ENCODE measurements around the gene OSBPL8. TPM values are rescaled to one million over a fixed set of nuclear protein-coding genes. Genes with fewer than 3 reads are reported as not detected.
A peak's percentile ranks its signal among the peaks of the same experiment; 100 is the strongest.
"Not testable (repeated sequence)": the region's sequence is repeated elsewhere in the genome, so short reads cannot be mapped to it uniquely, and the experiment has no call there.

Gene OSBPL8
- total RNA-seq, 1 donor from 2014 or later, result 56.1 TPM

GRCh38 chr12:76332606-76333005 is 227.0 kb downstream of the OSBPL8 start:
- H3K9me3 Mint-ChIP-seq, result no peaks in the 10 kb centered on the region
- H3K4me3 Mint-ChIP-seq, result no peak overlapping the region
- no peak for DNase-seq (ENCODE audit: extremely low spot score, unreplicated experiment)
- TF ChIP-seq, protein P1, sequence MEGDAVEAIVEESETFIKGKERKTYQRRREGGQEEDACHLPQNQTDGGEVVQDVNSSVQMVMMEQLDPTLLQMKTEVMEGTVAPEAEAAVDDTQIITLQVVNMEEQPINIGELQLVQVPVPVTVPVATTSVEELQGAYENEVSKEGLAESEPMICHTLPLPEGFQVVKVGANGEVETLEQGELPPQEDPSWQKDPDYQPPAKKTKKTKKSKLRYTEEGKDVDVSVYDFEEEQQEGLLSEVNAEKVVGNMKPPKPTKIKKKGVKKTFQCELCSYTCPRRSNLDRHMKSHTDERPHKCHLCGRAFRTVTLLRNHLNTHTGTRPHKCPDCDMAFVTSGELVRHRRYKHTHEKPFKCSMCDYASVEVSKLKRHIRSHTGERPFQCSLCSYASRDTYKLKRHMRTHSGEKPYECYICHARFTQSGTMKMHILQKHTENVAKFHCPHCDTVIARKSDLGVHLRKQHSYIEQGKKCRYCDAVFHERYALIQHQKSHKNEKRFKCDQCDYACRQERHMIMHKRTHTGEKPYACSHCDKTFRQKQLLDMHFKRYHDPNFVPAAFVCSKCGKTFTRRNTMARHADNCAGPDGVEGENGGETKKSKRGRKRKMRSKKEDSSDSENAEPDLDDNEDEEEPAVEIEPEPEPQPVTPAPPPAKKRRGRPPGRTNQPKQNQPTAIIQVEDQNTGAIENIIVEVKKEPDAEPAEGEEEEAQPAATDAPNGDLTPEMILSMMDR (conservative IDR thresholded peaks at IDR 0.05), result no peak
- no peak overlapping the region for H3K27ac Mint-ChIP-seq
- H3K36me3 Mint-ChIP-seq, result no peaks in the 10 kb centered on the region
- peaks cover 3% of the 10 kb centered on the region for H3K27me3 Mint-ChIP-seq
- H3K4me1 Mint-ChIP-seq (ENCODE audit: unreplicated experiment), result no peaks in the 10 kb centered on the region

GRCh38 chr12:76329606-76330005 is 230.0 kb downstream of the OSBPL8 start:
- TF ChIP-seq, protein P1 (conservative IDR thresholded peaks at IDR 0.05), result no peak
- no peaks in the 10 kb centered on the region for H3K36me3 Mint-ChIP-seq
- no peaks in the 10 kb centered on the region for H3K4me1 Mint-ChIP-seq (ENCODE audit: unreplicated experiment)
- no peak for DNase-seq (ENCODE audit: extremely low spot score, unreplicated experiment)
- H3K27ac Mint-ChIP-seq, result no peak overlapping the region
- no peaks in the 10 kb centered on the region for H3K27me3 Mint-ChIP-seq
- no peaks in the 10 kb centered on the region for H3K9me3 Mint-ChIP-seq
- no peak overlapping the region for H3K4me3 Mint-ChIP-seq

GRCh38 chr12:76329159-76329558 is 230.4 kb downstream of the OSBPL8 start:
- H3K9me3 Mint-ChIP-seq, result no peaks in the 10 kb centered on the region
- H3K4me3 Mint-ChIP-seq, result no peak overlapping the region
- TF ChIP-seq, protein P1 (conservative IDR thresholded peaks at IDR 0.05), result no peak
- no peaks in the 10 kb centered on the region for H3K36me3 Mint-ChIP-seq
- no peak for DNase-seq (ENCODE audit: extremely low spot score, unreplicated experiment)
- no peak overlapping the region for H3K27ac Mint-ChIP-seq
- no peaks in the 10 kb centered on the region for H3K4me1 Mint-ChIP-seq (ENCODE audit: unreplicated experiment)
- H3K27me3 Mint-ChIP-seq, result no peaks in the 10 kb centered on the region

GRCh38 chr12:76319595-76320319 is 239.8 kb downstream of the OSBPL8 start:
- H3K36me3 Mint-ChIP-seq; H3K27me3 Mint-ChIP-seq; DNase-seq (ENCODE audit: extremely low spot score, unreplicated experiment); H3K9me3 Mint-ChIP-seq; H3K4me1 Mint-ChIP-seq (ENCODE audit: unreplicated experiment); H3K27ac Mint-ChIP-seq: not testable (repeated sequence)
- peak overlapping the region; percentile 69 for H3K4me3 Mint-ChIP-seq

DNA sequence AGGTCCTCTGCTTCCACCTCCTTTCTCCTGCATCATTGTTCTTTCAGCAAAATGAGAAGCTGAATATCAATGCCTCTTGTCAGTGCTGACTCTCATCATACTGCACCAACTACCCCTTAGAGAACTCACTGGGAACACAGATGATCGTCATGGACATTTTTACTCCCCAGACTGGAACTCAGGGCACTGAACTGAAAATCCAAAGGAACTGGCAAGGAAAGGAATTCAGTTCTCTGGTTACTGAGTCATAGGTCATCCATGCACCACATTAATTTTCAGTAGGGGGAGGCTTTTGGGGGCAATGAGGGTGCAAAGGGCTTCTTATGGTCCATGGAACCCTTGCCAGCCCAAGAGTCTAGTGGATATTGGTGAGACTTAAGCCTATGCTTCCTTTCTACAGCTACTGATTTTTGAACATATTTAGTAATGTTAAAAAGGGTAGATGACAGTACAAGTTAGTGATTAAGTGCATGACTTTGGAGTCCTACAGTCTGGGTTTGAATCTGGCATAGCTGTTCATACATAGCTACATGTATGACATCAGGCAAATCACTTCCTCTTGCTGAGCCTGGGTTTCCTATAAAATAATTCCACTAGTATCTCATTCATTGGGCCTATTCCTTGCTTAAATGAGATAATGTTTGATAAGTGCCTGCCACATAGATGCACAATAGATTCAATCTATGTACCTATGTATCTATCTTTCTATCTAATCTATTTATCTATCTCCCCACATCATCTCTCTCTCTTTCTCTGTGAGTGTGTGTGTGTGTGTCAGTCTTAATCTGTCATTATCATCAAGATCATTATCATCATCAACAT is 240.6 kb downstream of the OSBPL8 start:
- Mint-ChIP-seq H3K9me3 (no peaks in the 10 kb centered on the region), H3K27me3 (no peaks in the 10 kb centered on the region), H3K36me3 (no peaks in the 10 kb centered on the region), H3K4me3 (peak overlapping the region; percentile 69), H3K27ac (no peak overlapping the region), H3K4me1 (ENCODE audit: unreplicated experiment) (peaks cover 4% of the 10 kb centered on the region)
- DNase-seq (ENCODE audit: extremely low spot score, unreplicated experiment), result no peak
- TF ChIP-seq, protein P1 (conservative IDR thresholded peaks at IDR 0.05), result no peak

DNA sequence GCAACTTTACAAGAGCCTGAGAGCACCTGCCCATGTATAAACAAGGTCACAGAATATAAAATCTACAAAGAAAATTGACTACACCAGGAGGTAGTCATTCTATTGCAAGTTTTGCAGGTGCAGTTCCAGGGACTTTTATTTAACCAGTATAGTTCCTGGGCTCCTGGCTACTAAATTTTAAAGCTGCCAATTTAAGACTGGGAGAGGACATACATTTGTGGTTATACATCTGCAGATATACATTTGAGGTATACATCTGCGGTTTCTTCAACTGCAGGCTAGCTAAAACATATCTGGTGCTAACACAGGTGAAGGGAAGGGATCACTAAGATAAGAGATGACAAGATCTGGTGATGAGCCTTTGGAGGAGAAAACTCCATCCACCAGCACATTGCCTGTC is 241.6 kb downstream of the OSBPL8 start:
- Mint-ChIP-seq H3K36me3 (no peaks in the 10 kb centered on the region), H3K9me3 (no peaks in the 10 kb centered on the region), H3K27ac (no peak overlapping the region), H3K4me1 (ENCODE audit: unreplicated experiment) (peaks cover 4% of the 10 kb centered on the region), H3K27me3 (no peaks in the 10 kb centered on the region), H3K4me3 (no peak overlapping the region)
- no peak for DNase-seq (ENCODE audit: extremely low spot score, unreplicated experiment)
- TF ChIP-seq, protein P1 (conservative IDR thresholded peaks at IDR 0.05), result no peak

Data from type B pancreatic cell (in vitro differentiated cells).